Activated CD8-positive, alpha-beta T cell treated with anti-CD3 and anti-CD28 coated beads, Interleukin-2, amount 10 ng/mL, durations not matched to agents 7 days and 5 days (primary cell): Measurements from ENCODE around the gene MRFAP1L1. TPM values are rescaled to one million over a fixed set of nuclear protein-coding genes. Genes with fewer than 3 reads are reported as not detected.

Experiments
- ATAC-seq: fragments of 150-1000 bp; cut with Tn5 transposase; one replicate; pipeline ENCODE4 v1.10.0; 2021; ENCODE audit warnings: moderate library complexity
- CTCF ChIA-PET: fragments of 350-600 bp; sonication (Branson Sonifier 250); formaldehyde crosslinking; loops from one replicate; lab custom pipeline; 2021; ENCODE audit warnings: antibody characterized with exemption; lab: Charles Lee
- POLR2A ChIA-PET: fragments of 350-600 bp; sonication (Branson Sonifier 250); formaldehyde crosslinking; loops from one replicate; lab custom pipeline; 2021; ENCODE audit warnings: antibody characterized with exemption; lab: Charles Lee
- DNase-seq: peaks from one replicate; pipeline ENCODE4 v3.0.0-alpha.2; 2020
- H3K27ac Mint-ChIP-seq: one replicate; pipeline ENCODE4 v1.8.0; 2021; ENCODE audit warnings: mild to moderate bottlenecking, mixed read lengths
- H3K27me3 Mint-ChIP-seq: one replicate; pipeline ENCODE4 v1.8.0; 2021; ENCODE audit warnings: low read depth, mixed read lengths
- H3K36me3 Mint-ChIP-seq: one replicate; pipeline ENCODE4 v1.8.0; 2021; ENCODE audit warnings: low read depth, mixed read lengths
- H3K4me1 Mint-ChIP-seq: one replicate; pipeline ENCODE4 v1.8.0; 2021; ENCODE audit warnings: low read depth, mixed read lengths
- H3K4me3 Mint-ChIP-seq: one replicate; pipeline ENCODE4 v1.8.0; 2021; ENCODE audit warnings: mild to moderate bottlenecking, mixed read lengths
- H3K9me3 Mint-ChIP-seq: one replicate; pipeline ENCODE4 v1.8.0; 2022; ENCODE audit warnings: mixed read lengths; ENCODE audit not compliant: insufficient read depth
- total RNA-seq, 2 experiments: library from RNA; stranded (reverse); gene quantifications; one replicate each; pipeline ENCODE4 v1.2.3, GENCODE V29; 2021

Gene MRFAP1L1
- total RNA-seq, 2 experiments from 2014 or later = 65.5 to 67.4 TPM

DNA sequence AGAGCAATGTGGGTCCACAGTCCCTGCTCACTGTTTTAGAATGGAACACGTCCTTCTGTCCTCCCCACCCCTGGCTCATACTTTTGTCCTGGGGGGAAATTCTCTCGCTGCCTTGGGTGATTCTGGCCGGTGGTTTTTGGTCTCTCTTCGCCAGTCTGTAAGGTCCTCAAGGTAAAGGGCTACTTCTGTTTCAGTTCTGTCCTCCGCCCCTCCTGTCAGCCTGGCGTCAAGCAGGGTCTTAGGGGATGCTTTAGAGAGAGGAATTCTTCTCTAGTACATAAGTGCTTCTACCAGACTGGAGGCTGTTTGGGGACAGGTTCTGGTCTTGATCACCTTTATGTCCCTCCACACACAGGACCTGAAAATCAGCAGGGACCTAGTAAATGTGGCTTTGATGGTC, 617 bp upstream of the MRFAP1L1 start:
- ChIA-PET CTCF (interaction anchor here (0.6 to 22.2 kb wide), 9 partner anchors 9 to 163 kb away, joined by 3 to 354 read pairs (median 5); partner anchors contain the start of gene S100P), POLR2A (interaction anchor here (2.0 to 7.7 kb wide), 4 partner anchors 16 to 70 kb away, joined by 13 to 73 read pairs (median 33); partner anchors contain the start of genes MRFAP1 and S100P)
- Mint-ChIP-seq H3K27ac (peak overlapping the region; percentile 95), H3K9me3 (peaks cover 10% of the 10 kb centered on the region), H3K36me3 (peaks cover 45% of the 10 kb centered on the region), H3K27me3 (no peaks in the 10 kb centered on the region), H3K4me3 (peak overlapping the region; percentile 99), H3K4me1 (peaks cover 47% of the 10 kb centered on the region)
- ATAC-seq (no peak), DNase-seq (no peak)

DNA sequence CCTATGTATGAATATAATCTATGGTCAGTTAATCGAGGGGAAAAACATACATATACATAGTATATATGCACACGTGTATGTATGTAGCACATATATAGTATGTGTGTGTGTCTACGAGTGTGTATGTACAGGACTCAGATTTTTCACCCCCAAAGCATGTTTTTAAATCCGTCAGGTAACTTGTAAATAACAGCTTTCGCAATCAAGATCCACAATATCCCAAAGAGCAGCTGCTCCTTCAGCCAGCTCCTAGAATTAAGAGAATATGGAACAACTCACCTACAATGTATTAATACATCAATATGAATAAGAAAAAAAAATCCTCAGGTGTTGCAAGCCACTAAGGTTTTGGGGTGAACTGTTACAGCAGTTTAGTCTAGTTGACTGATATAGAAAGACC, 3.5 kb downstream of the MRFAP1L1 start:
- Mint-ChIP-seq H3K27me3 (no peaks in the 10 kb centered on the region), H3K36me3 (peaks cover 86% of the 10 kb centered on the region), H3K9me3 (peaks cover 3% of the 10 kb centered on the region), H3K27ac (no peak overlapping the region), H3K4me3 (peak overlapping the region; percentile 0), H3K4me1 (peaks cover 62% of the 10 kb centered on the region)
- ATAC-seq (no peak), DNase-seq (no peak)
- ChIA-PET CTCF (interaction anchor here (0.9 to 22.2 kb wide), 8 partner anchors 10 to 168 kb away, joined by 3 to 354 read pairs (median 9); partner anchors contain the start of genes BLOC1S4 and S100P), POLR2A (interaction anchor here (4.9 to 7.7 kb wide), 2 partner anchors 12 to 31 kb away, joined by 37 to 73 read pairs; partner anchors contain the start of gene S100P)

DNA sequence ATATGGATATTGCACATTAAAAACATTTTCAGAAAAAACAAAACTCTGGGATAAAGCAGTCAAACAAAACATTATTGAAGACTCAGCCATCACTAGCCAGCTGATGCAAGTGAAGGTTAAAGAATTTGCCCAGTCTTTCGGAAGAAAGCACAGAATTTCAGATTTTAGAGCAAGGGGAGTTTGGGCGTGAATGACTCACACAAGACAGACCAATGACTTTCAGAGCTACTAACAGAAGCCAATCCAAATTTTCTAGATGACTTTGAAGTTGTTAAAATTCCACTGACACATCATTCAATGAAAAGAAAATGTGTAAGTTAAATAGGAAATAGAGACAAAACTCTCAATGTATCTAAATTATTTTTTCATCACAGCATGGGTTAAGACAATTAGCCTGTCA, 4.0 kb downstream of the MRFAP1L1 start:
- Mint-ChIP-seq H3K36me3 (peaks cover 84% of the 10 kb centered on the region), H3K4me3 (no peak overlapping the region), H3K27me3 (no peaks in the 10 kb centered on the region), H3K4me1 (peaks cover 60% of the 10 kb centered on the region), H3K9me3 (peaks cover 3% of the 10 kb centered on the region), H3K27ac (no peak overlapping the region)
- CTCF ChIA-PET = interaction anchor here (0.7 to 22.2 kb wide), 4 partner anchors 11 to 32 kb away, joined by 3 to 354 read pairs (median 21); partner anchors contain the start of gene BLOC1S4
- DNase-seq (no peak), ATAC-seq (no peak)
- POLR2A ChIA-PET = interaction anchor here (4.9 to 7.7 kb wide), 2 partner anchors 11 to 30 kb away, joined by 37 to 73 read pairs; partner anchors contain the start of gene S100P

DNA sequence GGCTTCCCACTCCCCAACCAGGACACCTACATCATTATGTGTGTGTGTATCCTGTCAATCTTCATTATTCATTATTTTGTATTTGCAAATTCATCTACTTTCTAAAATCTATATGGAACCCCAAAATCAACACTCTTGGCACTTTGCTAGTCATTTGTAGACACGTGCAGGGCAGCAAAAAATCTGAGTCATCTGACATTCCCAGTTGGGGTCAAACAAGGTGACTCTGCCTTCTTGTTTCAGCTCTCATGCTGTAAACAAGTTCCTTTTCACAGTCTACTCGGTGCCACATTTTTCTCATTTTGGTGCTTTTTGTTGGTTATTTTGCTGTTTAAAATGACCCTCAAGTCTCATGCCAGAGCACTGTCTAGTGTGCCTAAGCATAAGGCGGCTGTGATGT, 5.9 kb downstream of the MRFAP1L1 start:
- CTCF ChIA-PET = interaction anchor here (1.0 to 22.2 kb wide), 3 partner anchors 14 to 170 kb away, joined by 3 to 354 read pairs (median 27); a partner anchor contains a TSS
- Mint-ChIP-seq H3K36me3 (peaks cover 89% of the 10 kb centered on the region), H3K4me1 (peaks cover 72% of the 10 kb centered on the region), H3K9me3 (peaks cover 3% of the 10 kb centered on the region), H3K27me3 (no peaks in the 10 kb centered on the region), H3K27ac (peak overlapping the region; percentile 18), H3K4me3 (no peak overlapping the region)
- POLR2A ChIA-PET = interaction anchor here (1.0 to 7.7 kb wide), 5 partner anchors 12 to 28 kb away, joined by 3 to 73 read pairs (median 4); partner anchors contain the start of gene BLOC1S4
- ATAC-seq (no peak), DNase-seq (no peak)

DNA sequence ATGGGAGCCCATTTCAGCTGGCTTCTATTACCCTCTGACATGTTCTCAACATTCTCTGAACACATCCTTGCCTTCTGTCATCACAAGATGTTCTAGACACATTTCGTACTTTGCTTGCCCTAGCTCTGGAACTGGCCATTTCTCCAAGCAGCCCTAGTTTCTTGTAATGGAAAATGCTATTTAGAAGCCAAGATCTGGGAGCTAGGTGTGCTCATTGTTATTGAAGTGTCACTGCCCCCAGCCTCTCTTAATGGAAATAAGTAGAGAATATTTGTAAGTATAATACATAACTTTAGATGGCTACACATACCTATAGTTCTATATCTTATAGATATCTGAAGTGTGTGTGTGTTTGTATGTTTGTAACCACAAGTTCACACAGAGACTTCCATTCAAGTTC, 6.9 kb downstream of the MRFAP1L1 start:
- ChIA-PET POLR2A (interaction anchor here (1.0 to 7.7 kb wide), 4 partner anchors 12 to 27 kb away, joined by 3 to 73 read pairs (median 8); a partner anchor contains a TSS), CTCF (interaction anchor here (0.8 to 22.2 kb wide), 4 partner anchors 6 to 171 kb away, joined by 3 to 354 read pairs (median 16); partner anchors contain the start of gene MRFAP1L1)
- Mint-ChIP-seq H3K4me1 (peaks cover 74% of the 10 kb centered on the region), H3K9me3 (peaks cover 3% of the 10 kb centered on the region), H3K36me3 (peaks cover 81% of the 10 kb centered on the region), H3K4me3 (no peak overlapping the region), H3K27me3 (no peaks in the 10 kb centered on the region), H3K27ac (no peak overlapping the region)
- ATAC-seq (no peak), DNase-seq (no peak)

DNA sequence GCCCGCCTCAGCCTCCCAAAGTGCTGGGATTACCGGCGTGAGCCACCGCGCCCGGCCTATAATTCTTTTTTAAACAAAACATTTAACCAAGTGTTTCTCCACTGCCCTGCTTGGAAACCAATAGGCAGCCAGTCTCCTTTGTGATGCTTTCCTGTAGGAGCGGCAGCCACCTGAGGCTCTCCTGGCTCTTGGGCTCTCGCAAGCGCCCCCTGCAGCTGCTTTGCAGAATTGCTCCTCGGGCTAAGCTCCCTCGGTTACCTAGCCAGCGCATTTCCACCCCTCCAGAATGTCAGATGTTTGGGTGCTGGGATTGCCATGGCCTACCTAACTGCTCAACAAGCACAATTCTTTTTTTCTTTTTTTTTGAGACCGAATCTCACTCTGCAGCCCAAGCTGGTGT, 8.3 kb downstream of the MRFAP1L1 start:
- Mint-ChIP-seq H3K4me1 (peaks cover 73% of the 10 kb centered on the region), H3K36me3 (peaks cover 70% of the 10 kb centered on the region), H3K9me3 (peaks cover 3% of the 10 kb centered on the region), H3K4me3 (no peak overlapping the region), H3K27me3 (no peaks in the 10 kb centered on the region), H3K27ac (no peak overlapping the region)
- ChIA-PET CTCF (interaction anchor here (0.8 to 22.2 kb wide), 10 partner anchors 8 to 367 kb away, joined by 4 to 354 read pairs (median 7); partner anchors contain the start of genes MRFAP1 and MRFAP1L1), POLR2A (interaction anchor here (0.6 to 4.0 kb wide), 5 partner anchors 11 to 82 kb away, joined by 3 to 13 read pairs (median 4); partner anchors contain the start of gene MRFAP1)
- peak; percentile 54 for DNase-seq
- ATAC-seq = no peak

DNA sequence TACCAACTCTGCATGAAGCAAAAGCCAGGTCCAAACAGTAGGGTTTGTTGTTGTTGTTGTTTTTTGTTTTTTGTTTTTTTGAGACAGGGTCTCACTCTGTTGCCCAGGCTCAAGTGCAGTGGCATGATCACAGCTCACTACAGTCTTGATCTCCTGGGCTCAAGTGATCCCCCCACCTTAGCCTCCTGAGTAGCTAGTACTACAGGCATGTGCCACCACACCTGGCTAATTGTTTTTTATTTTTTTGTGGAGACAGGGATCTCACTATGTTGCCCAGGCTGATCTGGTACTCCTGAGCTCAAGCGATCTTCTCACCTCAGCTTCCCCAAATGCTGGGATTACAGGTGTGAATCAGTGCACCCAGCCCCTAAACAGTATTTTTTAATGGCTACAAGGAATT, 9.8 kb downstream of the MRFAP1L1 start:
- Mint-ChIP-seq H3K9me3 (peaks cover 3% of the 10 kb centered on the region), H3K27ac (peak overlapping the region; percentile 78), H3K4me3 (no peak overlapping the region), H3K4me1 (peaks cover 74% of the 10 kb centered on the region), H3K27me3 (no peaks in the 10 kb centered on the region), H3K36me3 (peaks cover 59% of the 10 kb centered on the region)
- ChIA-PET POLR2A (interaction anchor here (4.0 kb wide), 1 partner anchor 10 kb away, joined by 13 read pairs; no protein-coding TSS in a partner anchor), CTCF (interaction anchor here (0.7 to 22.2 kb wide), 7 partner anchors 9 to 174 kb away, joined by 3 to 354 read pairs (median 6); partner anchors contain the start of gene MRFAP1L1)
- ATAC-seq (no peak), DNase-seq (no peak)

DNA sequence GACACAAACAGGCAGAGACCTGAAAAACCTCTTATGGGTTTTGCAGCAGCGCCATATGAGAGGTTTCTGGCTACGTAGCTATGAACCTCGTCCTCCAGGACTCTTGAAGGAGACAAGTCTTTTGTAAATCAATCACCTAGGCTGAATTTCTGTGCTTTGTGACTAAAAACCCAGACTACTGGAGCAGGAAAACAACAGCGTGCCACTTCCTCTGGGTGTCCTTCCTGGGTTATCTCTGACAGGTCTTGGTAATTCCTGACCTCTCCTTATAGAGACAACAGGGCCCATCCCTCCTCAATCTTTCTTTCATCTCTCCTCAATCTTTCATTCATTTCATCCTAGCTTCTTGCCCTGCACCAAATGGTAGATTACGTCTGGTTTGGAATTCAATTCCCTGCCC, 10.3 kb downstream of the MRFAP1L1 start:
- peaks cover 74% of the 10 kb centered on the region for H3K4me1 Mint-ChIP-seq
- no peaks in the 10 kb centered on the region for H3K27me3 Mint-ChIP-seq
- H3K27ac Mint-ChIP-seq = peak overlapping the region; percentile 78
- POLR2A ChIA-PET = interaction anchor here (0.9 to 4.0 kb wide), 2 partner anchors 10 to 58 kb away, joined by 3 to 13 read pairs; no protein-coding TSS in a partner anchor
- peaks cover 54% of the 10 kb centered on the region for H3K36me3 Mint-ChIP-seq
- peak overlapping the region; percentile 16 for H3K4me3 Mint-ChIP-seq
- CTCF ChIA-PET = interaction anchor here (0.8 to 22.2 kb wide), 7 partner anchors 9 to 174 kb away, joined by 3 to 354 read pairs (median 6); partner anchors contain the start of genes BLOC1S4 and MRFAP1L1
- no peak for DNase-seq
- no peak for ATAC-seq
- H3K9me3 Mint-ChIP-seq = peaks cover 3% of the 10 kb centered on the region

DNA sequence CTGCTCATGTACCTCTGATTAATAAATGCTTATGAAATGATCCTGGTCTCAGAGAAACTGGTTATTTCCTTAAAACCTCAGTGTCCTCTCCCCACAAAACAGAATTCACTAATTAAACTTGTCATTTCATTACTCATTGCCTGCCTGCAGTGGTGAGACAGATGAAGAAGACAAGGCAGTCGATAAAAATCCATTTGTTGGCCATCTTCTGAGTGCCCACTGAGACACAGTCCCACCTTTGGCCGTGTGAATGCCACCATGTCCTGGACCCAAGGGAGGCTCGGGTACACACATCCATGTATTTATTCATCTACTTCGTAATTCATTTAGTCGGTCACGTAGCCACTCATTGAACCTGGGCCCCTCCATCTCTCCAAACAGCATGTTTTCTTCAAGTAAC, 12.5 kb downstream of the MRFAP1L1 start:
- ChIA-PET CTCF (interaction anchor here (0.6 to 4.7 kb wide), 6 partner anchors 11 to 177 kb away, joined by 3 to 82 read pairs (median 7); partner anchors contain the start of genes MAN2B2 and MRFAP1L1), POLR2A (interaction anchor here (1.1 to 4.8 kb wide), 5 partner anchors 11 to 56 kb away, joined by 3 to 65 read pairs (median 13); partner anchors contain the start of genes BLOC1S4, MRFAP1 and MRFAP1L1)
- ATAC-seq (no peak), DNase-seq (no peak)
- Mint-ChIP-seq H3K36me3 (peaks cover 31% of the 10 kb centered on the region), H3K4me3 (no peak overlapping the region), H3K9me3 (no peaks in the 10 kb centered on the region), H3K4me1 (peaks cover 84% of the 10 kb centered on the region), H3K27ac (peak overlapping the region; percentile 96), H3K27me3 (no peaks in the 10 kb centered on the region)

DNA sequence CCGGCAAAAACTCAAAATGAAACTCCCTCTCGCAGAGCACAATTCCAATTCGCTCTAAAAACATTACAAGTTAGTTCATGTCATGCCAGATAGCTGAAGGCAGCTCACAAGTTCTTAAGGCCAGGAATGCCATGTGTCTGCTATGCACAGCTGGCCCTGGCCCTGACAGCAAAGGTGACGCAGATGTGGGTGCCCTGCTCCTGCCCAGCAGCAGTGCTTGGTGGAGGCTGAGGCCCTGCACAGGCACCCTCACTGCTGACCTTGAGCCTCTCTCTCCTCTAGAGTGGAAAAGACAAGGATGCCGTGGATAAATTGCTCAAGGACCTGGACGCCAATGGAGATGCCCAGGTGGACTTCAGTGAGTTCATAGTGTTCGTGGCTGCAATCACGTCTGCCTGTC, 13.1 kb downstream of the MRFAP1L1 start:
- H3K36me3 Mint-ChIP-seq = peaks cover 26% of the 10 kb centered on the region
- H3K4me3 Mint-ChIP-seq = peak overlapping the region; percentile 34
- DNase-seq = no peak
- ChIA-PET POLR2A (interaction anchor here (0.6 to 4.8 kb wide), 9 partner anchors 11 to 97 kb away, joined by 3 to 65 read pairs (median 7); partner anchors contain the start of genes BLOC1S4, MRFAP1 and MRFAP1L1), CTCF (interaction anchor here (0.6 to 4.7 kb wide), 10 partner anchors 9 to 177 kb away, joined by 3 to 82 read pairs (median 4); partner anchors contain the start of genes BLOC1S4, MAN2B2 and MRFAP1L1)
- peaks cover 85% of the 10 kb centered on the region for H3K4me1 Mint-ChIP-seq
- ATAC-seq = peak; percentile 45
- H3K27me3 Mint-ChIP-seq = no peaks in the 10 kb centered on the region
- peak overlapping the region; percentile 96 for H3K27ac Mint-ChIP-seq
- H3K9me3 Mint-ChIP-seq = no peaks in the 10 kb centered on the region
